HS-5 (cell line): ENCODE data around the gene VRK1.
"Not testable (repeated sequence)": the region's sequence is repeated elsewhere in the genome, so short reads cannot be mapped to it uniquely, and the experiment has no call there.

Source experiments
- DNase-seq: peaks from one replicate; pipeline ENCODE4 v3.0.0-alpha.2; 2012; ENCODE audit warnings: low read depth

Gene VRK1, protein sequence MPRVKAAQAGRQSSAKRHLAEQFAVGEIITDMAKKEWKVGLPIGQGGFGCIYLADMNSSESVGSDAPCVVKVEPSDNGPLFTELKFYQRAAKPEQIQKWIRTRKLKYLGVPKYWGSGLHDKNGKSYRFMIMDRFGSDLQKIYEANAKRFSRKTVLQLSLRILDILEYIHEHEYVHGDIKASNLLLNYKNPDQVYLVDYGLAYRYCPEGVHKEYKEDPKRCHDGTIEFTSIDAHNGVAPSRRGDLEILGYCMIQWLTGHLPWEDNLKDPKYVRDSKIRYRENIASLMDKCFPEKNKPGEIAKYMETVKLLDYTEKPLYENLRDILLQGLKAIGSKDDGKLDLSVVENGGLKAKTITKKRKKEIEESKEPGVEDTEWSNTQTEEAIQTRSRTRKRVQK

DNA sequence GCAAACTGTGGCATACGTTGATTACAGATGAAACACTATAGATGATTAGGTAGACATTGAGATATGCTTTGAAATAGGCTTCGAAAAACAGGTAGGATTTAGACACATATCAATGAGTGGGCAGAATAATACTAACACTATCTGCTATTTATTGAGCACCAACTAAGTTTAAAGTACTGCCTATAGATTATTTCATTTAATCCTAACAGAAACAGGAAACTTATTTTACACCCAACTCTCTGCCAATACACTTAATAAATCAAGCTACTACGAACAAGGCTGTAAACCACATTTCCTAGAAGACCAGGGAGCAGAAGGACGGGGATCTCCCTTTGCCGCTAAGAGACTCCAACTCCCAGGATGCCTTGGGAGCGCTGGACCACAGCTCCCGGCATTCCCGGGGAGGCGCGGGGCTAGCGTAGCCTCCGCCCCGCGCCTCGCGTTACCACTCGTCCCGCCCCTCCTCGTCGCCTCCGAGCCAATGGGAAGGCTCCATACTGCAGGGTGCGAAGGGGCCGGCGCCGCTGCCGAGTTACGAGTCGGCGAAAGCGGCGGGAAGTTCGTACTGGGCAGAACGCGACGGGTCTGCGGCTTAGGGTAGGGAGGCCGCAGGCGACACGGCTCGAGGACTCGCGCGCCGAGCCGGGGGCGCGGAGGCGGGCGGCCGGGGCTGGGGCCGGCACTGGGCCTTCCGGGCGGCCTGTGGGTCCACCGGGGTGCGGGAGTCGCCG is at the start of gene VRK1:
TSS of gene VRK1 (plus strand) at position 532 of the 731 bp plus-strand sequence. CDS start 36,090 bp downstream, outside the sequence.
- peak; percentile 54 for DNase-seq

DNA sequence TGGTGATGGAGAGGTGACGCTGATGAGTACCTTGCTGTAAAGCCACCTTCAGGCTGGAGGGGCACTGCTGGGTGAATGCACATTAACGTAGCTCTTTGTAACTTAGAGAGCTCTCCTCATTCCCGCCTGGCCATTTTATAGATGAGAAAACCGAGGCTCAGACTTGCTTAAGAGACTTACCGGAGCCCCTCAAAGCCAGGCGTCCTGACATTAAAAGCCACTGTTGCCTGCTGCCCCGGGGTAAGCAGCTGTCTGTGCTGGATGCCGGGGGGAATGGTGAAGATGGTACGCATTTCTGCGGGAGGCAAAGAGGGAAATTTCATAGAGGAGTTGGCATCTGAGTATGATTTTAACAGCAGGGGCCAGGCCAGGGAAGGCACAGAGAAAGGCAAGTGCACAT is 49.6 kb upstream of the VRK1 start:
- DNase-seq, result no peak

DNA sequence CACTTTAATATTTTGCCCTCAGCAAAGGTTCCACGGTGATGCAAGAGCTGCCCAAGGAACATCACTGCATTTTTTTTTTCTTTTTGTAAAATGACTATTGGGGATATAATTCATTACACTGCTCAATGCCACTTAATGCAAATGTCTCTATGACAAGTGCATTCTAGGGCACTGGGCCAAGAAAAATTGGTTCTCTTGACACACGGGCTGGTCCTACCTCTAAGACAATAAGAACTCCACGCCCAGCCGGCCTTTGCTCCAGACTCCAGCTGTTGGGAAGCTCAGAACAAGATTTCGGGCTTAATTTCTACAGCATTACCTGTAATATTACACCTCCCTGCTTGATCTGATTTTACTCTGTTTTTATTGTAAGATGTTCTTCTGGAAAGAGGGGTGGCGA is 48.8 kb upstream of the VRK1 start:
- DNase-seq, result no peak

DNA sequence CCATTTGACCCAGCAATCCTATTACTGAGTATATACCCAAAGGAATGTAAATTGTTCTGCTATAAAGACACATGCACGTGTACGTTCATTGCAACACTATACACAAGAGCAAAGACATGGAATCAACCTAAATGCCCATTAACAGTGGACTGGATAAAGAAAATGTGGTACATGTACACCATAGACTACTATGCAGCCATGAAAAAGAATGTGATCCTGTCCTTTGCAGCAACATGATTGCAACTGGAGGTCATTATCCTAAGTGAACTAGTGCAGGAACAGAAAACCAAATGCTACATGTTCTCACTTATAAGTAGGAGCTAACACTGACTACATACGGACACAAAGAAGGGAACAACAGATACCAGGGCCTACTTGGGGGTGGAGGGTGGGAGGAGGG is 45.7 kb upstream of the VRK1 start:
- no peak for DNase-seq

DNA sequence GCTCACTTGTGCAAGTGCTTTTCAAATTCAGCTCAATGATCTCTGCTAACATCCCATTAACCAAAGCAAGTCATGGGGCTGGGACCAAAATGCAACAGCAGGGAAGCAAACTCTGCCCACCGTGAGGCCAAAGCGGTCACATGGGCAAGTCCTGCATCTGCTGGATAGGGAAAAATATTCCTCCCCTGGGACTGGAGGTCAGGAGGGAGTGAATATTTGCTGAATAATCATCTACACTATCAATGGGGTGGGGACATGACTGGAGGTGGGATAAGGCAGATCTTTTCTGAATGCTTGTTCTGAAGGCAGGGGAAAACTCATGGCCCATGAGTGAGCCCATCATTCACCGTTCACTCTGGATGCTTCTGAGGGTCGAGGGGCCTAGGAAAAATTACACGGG is 45.1 kb upstream of the VRK1 start:
- DNase-seq, result no peak

DNA sequence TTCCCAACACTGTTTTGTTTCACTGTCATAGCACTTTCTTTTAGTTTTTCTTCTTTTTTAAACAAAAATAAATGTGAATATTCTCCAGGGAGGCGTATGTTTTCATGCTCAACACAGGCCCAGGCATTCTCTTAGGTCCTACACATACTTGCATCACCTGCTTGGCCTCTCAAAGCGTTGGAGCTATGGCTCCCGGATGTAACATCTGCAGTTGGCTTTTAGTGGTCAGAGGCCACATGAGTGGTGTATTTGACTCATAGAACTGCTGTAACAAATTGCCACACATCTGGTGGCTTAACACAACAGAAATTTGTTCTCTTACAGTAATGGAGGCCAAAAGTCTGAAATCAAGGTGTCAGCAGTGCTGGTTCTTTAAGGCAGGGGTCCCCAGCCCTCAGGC is 44.6 kb upstream of the VRK1 start:
- DNase-seq, result no peak

DNA sequence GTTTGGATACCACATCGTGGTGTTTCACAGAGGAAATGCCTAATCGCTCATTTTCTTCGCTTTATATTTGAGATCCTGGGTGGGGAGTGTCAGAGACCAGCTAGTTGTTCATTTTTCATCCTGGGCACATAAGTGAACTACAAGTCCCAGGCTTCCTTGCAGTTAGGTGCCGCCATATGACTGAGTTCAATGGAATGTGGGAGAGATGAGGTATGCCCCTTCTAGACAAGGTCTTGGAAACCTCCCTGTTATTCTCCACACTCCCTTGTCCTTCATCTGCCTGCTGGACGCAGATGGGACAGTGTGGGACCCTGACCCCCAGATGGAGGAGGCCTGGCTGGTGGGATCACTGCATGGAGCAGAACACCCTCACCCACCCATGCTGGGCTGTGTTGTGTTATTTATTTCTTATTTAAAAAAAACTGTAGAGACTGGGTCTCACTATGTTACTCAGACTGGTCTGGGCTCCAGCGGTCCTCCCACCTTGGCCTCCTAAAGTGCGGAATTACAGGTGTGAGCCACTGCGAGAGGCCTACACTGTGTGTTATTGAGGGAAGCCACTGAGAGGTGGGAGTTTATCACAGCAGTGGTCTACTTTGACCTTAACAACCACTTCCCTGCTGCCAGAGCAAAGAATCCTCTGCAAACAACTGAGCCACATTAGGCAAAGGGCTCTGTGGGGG is 42.9 kb upstream of the VRK1 start:
- no peak for DNase-seq

DNA sequence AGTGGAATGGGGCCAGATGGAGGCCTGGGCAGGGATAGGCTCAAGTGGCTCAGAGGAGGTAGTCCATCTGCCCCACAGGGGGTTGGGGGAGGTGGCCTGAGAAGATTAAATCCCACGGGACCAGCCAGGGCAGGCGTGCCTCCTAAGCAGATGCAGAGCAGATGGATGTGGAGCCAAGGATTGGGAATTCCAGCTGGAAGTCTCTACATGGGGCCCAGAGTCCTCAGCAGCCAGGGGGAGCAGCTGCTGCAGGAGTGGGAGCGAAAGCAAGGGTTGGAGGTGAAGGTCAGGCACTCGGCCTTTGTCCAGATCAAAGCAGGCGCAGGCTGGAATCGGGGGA is 42.4 kb upstream of the VRK1 start:
- DNase-seq, result no peak

DNA sequence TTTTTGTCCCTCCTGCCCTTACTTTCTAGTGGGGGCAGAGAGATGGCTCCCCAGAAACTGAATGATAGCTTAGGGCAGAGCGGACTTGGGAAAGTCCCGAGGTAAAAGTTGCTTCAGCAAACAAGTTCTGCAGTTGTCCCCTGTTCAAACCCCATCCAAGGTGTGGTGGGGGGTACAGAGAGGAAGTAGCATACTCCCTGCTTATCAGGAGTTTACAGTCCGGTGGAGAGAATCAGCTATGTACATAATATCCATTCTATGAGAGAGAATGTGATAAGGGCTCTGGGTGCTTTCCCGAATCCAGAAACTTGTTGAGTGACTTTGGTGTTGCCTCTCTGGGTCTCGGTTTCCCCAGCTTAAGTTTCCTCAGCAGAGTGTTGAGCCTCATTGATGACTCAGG is 40.4 kb upstream of the VRK1 start:
- DNase-seq, result no peak

DNA sequence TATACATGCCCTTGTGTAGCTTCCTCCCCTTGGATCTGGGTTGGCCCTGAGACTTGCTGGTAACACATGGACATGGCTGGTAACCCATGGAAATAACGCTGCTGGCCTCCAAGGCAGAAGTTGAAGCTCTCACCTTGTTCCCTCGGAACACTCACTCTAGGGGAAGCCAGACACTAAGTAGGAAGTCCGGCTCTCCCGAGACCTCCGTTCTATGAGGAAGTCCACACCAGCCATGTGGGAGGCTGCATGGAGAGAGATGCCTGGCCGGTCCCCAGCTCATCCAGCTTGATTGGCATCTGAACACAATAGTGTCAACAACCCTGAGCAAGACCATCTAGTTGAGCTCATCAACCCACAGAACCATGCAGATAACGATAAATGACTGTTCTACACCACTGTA is 39.7 kb upstream of the VRK1 start:
- DNase-seq, result no peak

DNA sequence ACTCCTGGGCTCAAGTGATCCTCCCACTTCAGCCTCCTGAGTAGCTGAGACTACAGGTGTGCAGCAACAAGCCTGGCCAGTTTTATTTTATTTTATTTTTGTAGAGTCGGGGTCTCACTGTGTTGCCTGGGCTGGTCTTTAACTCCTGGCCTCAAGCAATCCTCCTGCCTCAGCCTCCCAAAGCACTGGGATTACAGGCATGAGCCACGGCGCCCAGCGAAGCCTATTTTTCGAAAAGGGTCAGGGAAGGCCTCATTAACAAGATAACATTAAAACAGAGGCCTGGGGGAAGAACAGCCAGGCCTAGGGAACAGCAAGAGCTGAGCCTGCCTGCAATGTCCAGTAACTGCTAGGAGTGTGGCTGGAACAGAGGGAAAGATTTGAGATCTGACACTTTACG is 36.1 kb upstream of the VRK1 start:
- no peak for DNase-seq

DNA sequence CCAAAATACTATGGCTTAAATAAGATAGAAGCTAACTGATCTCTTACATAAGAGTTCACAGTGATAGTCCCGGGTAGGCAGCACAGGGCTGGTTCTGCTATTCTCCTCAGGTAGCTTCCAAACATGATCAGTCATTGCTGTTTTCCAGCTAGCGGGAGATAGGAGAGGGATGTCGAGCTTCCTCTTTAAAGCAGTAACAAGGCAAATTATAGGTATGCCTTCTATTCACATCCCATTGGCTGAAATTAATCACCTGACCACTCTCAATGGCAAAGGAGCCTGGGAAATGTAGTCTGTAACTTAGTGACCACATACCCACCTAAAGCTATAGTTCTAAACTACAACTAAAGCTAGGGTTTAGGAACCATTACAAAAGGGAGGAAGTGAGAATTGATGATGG is 34.5 kb upstream of the VRK1 start:
- DNase-seq, result peak; percentile 24

DNA sequence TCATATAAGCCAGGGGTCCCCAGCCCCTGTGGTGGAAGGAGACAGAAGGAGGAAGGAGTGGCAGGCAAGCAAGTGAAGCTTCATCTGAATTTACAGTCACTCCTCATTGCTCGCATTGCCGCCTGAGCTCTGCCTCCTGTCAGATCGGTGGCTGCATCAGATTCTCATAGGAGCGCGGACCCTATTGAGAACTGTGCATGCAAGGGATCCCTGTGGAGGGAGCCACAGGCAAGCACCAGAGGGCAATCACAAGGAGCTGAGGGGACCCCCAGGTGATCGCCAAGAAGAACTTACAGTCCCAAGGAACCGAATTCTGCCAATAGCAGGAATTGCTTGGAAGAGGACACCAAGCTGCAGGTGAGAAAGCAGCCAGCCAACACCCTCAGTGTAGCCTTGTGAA is 33.2 kb upstream of the VRK1 start:
- DNase-seq, result no peak

DNA sequence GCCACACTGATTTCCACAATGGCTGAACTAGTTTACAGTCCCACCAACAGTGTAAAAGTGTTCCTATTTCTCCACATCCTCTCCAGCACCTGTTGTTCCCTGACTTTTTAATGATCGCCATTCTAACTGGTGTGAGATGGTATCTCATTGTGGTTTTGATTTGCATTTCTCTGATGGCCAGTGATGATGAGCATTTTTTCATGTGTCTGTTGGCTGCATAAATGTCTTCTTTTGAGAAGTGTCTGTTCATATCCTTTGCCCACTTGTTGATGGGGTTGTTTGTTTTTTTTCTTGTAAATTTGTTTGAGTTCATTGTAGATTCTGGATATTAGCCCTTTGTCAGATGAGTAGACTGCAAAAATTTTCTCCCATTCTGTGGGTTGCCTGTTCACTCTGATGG is 32.0 kb upstream of the VRK1 start:
- not testable (repeated sequence) for DNase-seq

DNA sequence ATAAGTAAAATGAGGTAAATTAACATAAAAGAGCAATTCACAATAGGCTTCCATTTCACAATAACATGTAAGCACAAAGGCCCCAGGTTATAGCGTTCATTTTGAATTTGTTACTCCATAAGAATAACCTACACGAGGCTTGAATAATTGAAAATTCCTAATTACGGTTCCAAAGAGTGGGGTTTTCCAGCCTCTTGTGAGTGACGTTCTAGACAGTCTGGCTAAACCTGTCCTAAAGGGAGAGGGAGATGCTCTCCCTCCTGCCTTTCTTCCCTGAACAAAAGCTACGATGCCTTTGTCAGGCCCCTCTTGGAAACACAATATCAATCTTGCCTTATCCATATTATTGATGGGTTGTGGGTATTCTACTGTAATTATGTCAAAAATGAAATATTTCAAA is 24.3 kb upstream of the VRK1 start:
- no peak for DNase-seq

DNA sequence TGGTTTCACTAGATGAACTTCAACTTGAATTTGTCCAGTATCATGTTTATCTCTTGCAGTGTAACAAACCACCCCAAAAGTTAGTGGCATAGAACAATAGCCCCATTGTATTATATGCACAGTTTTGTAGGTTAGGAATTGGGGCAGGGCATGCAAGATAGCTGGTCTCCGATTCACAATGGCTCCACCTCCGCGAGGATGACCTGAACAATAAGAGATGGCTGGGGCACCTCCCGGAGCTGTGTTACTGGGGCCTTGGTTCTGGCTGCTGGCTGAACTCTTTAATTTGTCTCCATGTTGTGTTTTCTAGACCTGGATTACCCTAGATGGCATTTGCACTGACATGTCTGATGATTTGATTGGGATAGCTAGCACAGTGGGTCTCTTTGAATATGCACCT is 20.4 kb upstream of the VRK1 start:
- no peak for DNase-seq

DNA sequence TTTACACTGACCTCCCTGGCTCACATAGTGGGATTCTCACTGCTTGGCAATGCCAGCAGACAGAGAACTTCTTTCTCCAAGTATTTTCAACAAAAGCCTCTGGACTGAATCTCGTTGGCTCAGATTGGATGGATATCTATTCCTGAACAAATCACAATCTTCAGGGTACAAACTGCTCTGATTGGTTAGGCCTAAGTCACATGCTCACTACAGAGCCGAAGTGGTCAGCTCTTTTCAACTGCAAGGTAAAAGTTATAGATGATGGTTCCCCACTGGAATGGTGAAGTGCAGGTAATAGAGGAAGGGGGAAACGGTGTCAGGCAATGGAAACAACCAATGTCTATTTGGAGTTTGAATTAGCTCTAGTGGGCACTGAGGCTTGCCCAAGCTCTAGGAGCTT is 16.7 kb upstream of the VRK1 start:
- DNase-seq, result no peak

DNA sequence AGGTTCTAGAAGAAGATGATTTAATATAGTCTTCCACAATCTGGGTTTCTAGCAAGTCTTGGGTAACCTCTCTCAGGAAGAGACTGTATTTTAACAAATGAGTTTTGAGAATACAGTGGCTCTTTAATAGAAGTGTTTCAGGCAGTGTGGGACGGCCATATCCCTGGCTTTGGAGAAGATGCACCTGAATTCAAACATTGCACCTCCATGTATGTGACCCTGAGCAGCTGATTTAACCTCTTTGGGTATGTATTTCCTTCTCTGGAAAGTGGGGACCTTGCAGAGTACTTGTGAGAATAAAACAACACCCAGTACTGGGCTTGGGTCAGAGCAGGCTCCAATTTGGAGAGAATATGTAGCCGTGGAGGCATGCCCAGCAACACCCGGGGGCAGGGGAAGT is 15.8 kb upstream of the VRK1 start:
- no peak for DNase-seq

DNA sequence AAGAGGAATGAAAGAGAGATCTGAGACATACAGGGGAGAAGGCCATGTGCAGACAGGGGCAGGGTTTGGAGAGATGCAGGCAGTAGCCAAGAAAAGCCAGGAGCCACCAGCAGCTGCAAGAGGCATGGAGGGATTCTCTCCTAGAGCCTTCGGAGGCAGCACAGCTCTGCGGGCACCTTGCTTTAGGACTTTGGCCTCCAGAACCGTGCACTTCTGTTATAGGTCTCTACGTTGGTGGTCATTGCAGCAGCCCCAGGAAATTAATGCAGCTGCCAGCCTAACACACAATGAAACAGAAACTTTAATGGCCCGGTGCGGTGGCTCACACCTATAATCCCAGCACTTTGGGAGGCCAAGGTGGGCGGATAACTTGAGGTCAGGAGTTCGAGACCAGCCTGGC is 14.7 kb upstream of the VRK1 start:
- no peak for DNase-seq

DNA sequence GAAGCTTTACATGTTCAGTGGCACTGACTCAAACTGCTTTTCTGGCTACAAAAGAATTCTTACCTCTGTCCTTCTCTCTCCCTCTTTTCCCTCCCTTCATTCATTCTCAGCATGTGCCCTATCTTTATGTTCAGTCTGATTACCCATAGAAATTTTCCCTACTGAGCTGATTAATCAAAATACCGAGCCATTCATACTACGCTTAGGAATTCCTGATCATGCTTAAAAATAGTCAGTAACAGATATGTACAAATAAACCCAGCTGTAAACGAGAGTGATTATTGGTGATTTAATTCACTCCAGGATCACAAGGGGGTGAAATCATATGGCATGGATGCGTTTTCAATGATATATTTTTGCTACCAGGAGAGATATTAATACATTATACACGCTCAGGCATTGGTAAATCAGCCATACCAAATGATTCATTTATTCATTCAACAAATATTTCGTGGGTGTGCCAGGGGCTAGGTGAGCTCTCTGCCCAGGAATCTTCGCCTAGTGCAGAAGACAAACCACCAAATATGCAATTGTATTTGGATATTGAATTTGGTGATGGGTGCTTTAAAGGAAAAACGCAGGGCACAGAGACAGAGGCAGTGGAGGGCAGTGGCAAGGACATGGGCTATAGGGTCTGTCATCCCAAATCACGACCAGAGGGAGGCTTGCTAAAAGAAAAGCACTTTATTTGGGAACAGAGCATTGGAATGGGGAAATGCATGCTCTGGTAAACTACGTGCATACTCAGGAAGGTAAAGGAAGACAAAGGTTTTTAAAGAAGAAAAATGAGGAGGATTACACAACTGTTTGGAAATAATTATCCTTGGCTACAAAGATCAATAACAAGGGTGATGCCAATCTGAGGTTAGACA is 13.9 kb upstream of the VRK1 start:
- no peak for DNase-seq

DNA sequence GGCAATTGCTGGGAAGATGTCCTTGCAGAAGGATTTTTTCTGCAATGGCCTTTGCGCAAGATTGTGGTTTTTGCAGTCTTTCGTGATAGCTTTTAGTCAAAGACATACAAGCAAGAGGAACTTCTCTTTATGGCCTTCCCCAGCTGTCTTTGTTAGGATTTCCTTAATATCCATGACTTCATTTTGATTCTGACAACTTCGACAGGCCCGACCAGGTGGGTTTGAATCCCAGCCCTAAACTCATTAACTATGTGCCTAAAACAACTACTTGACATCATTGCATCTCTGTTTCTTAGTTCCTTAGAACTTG is 13.3 kb upstream of the VRK1 start:
- no peak for DNase-seq

DNA sequence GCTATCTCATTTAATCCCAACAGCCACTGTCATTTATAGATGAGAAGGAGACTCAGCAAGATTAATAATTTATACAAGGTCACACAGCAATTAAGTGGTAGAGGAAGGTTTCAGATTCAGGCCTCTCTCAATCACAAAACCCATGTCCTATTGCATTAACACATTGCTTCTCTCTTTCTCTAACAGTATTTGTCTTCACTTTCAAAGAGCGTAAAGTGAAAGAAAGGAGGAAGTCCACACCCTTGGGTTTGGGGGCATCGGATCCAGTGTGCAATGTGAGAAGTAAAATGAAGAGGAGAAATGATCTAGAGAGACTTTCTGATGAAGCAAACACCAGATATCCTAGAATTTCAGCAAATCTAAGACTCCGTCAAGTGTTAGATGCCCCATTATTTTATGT is 7.0 kb upstream of the VRK1 start:
- no peak for DNase-seq

DNA sequence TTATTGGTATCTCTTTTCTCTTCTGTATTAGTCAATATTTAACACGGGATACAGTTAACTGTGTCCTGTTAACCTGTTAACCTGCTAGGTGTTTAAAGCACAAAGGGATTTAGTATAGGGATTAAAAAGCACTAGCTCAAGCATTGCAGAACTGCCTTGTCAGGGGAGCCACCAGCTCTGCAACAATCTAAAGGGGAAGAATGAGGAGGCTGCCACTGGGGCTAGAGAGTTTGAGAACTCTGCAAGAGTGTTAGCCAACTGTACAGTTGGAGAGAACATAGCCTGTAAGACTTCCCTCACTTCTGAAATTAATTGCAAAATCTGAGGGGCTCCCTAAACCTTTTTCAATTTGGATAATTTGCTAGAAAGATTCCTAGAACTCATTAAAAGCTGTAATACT is 6.5 kb upstream of the VRK1 start:
- no peak for DNase-seq
